ENCODE measurements around the gene RALBP1. TPM values are rescaled to one million over a fixed set of nuclear protein-coding genes. Genes with fewer than 3 reads are reported as not detected.

The RALBP1 gene
- polyA plus RNA-seq, 1 experiment = 45.2 TPM

- no peak for DNase-seq (ENCODE audit: low read depth)
- CTCF ChIA-PET = interaction anchor here (0.6 to 7.4 kb wide), 4 partner anchors 10 to 38 kb away, joined by 3 to 46 read pairs (median 4); no protein-coding TSS in a partner anchor
- Histone ChIP-seq H3K27me3 (ENCODE audit: control insufficient read depth, insufficient read depth, low read length) (no peaks in the 10 kb centered on the region), H3K36me3 (ENCODE audit: control insufficient read depth, insufficient read depth, low read length) (peaks cover 12% of the 10 kb centered on the region), H3K4me3 (ENCODE audit: low read depth, low read length) (no peak overlapping the region)
- POLR2A ChIA-PET = no interaction called here
- TF ChIP-seq, protein P1, sequence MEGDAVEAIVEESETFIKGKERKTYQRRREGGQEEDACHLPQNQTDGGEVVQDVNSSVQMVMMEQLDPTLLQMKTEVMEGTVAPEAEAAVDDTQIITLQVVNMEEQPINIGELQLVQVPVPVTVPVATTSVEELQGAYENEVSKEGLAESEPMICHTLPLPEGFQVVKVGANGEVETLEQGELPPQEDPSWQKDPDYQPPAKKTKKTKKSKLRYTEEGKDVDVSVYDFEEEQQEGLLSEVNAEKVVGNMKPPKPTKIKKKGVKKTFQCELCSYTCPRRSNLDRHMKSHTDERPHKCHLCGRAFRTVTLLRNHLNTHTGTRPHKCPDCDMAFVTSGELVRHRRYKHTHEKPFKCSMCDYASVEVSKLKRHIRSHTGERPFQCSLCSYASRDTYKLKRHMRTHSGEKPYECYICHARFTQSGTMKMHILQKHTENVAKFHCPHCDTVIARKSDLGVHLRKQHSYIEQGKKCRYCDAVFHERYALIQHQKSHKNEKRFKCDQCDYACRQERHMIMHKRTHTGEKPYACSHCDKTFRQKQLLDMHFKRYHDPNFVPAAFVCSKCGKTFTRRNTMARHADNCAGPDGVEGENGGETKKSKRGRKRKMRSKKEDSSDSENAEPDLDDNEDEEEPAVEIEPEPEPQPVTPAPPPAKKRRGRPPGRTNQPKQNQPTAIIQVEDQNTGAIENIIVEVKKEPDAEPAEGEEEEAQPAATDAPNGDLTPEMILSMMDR (IDR thresholded peaks at IDR 0.05; ENCODE audit: insufficient read depth, low read depth, low read length) = no peak
Observed at GRCh38 chr18:9565407-9565806, 90.1 kb downstream of the RALBP1 start.

DNA sequence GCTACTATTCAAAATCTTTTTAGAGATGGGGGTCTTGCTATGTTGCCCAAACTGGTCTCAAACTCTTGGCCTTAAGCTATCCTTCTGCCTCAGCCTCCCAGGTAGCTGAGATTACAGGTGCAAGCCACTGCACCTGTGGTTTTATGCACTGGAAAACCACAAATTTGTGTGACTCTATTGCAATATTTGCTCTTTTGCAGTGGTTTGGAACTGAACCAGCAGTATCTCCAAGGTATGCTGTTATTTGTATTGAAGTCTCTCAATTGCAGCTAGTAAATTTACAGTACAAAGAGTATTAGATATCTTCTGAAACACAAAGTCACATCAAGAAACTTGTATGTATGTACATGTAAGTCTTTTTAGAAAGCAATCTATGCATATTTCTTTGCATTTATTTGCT, 92.9 kb downstream of the RALBP1 start:
- Histone ChIP-seq H3K27me3 (ENCODE audit: control insufficient read depth, insufficient read depth, low read length) (no peaks in the 10 kb centered on the region), H3K36me3 (ENCODE audit: control insufficient read depth, insufficient read depth, low read length) (peaks cover 9% of the 10 kb centered on the region), H3K4me3 (ENCODE audit: low read depth, low read length) (no peak overlapping the region)
- ChIA-PET POLR2A (no interaction called here), CTCF (interaction anchor here (0.7 to 1.4 kb wide), 3 partner anchors 44 to 133 kb away, joined by 3 to 5 read pairs (median 3); no protein-coding TSS in a partner anchor)
- TF ChIP-seq, protein P1 (IDR thresholded peaks at IDR 0.05; ENCODE audit: insufficient read depth, low read depth, low read length) = no peak
- no peak for DNase-seq (ENCODE audit: low read depth)

DNA sequence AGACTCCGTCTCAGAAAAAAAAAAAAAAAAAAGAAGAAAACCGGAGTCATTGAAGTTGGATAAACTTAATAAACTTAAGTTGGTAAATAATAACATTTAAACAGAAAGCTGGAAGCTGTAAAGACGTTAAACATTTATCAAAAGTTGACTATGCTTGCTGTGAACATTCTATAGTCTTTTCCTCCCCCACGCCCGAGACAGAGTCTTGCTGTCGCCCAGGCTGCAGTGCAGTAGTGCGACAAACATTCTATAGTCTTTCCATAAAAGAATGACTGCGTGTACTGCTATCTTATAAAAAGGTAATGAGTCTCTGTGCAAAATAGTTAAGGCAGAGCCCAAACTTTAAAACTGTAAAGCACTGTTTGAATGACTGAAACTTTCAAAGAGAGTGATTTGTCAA, 93.9 kb downstream of the RALBP1 start:
- no peaks in the 10 kb centered on the region for H3K27me3 ChIP-seq (ENCODE audit: control insufficient read depth, insufficient read depth, low read length)
- H3K4me3 ChIP-seq (ENCODE audit: low read depth, low read length) = no peak overlapping the region
- DNase-seq (ENCODE audit: low read depth) = no peak
- peaks cover 9% of the 10 kb centered on the region for H3K36me3 ChIP-seq (ENCODE audit: control insufficient read depth, insufficient read depth, low read length)
- POLR2A ChIA-PET = no interaction called here
- CTCF ChIA-PET = no interaction called here
- TF ChIP-seq, protein P1 (IDR thresholded peaks at IDR 0.05; ENCODE audit: insufficient read depth, low read depth, low read length) = no peak

GRCh38 chr18:9570255-9570654, 94.9 kb downstream of the RALBP1 start:
- DNase-seq (ENCODE audit: low read depth) = no peak
- H3K36me3 ChIP-seq (ENCODE audit: control insufficient read depth, insufficient read depth, low read length) = peaks cover 11% of the 10 kb centered on the region
- TF ChIP-seq, protein P1 (IDR thresholded peaks at IDR 0.05; ENCODE audit: insufficient read depth, low read depth, low read length) = no peak
- CTCF ChIA-PET = no interaction called here
- H3K4me3 ChIP-seq (ENCODE audit: low read depth, low read length) = no peak overlapping the region
- POLR2A ChIA-PET = no interaction called here
- H3K27me3 ChIP-seq (ENCODE audit: control insufficient read depth, insufficient read depth, low read length) = no peaks in the 10 kb centered on the region

DNA sequence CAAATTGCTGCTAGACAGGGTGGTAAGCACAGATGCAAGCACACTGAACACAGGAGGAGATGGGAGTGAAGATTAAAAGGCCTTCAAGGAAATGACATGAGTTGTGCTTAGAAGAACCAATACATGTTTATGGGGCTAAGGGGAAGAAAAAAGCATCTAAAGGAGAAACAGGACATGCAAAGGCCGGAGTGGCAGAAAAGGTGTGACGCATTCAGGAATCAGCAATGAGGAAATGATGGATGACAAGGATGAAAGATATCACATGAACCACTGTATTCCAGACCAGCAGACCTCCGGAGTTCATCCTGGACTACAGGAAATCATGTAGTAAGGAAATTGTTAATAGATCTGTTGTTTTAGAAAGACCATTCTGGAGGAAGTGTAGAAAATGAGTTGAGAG, 96.2 kb downstream of the RALBP1 start:
- POLR2A ChIA-PET = no interaction called here
- Histone ChIP-seq H3K27me3 (ENCODE audit: control insufficient read depth, insufficient read depth, low read length) (no peaks in the 10 kb centered on the region), H3K36me3 (ENCODE audit: control insufficient read depth, insufficient read depth, low read length) (peaks cover 11% of the 10 kb centered on the region), H3K4me3 (ENCODE audit: low read depth, low read length) (no peak overlapping the region)
- CTCF ChIA-PET = no interaction called here
- no peak for DNase-seq (ENCODE audit: low read depth)
- TF ChIP-seq, protein P1 (IDR thresholded peaks at IDR 0.05; ENCODE audit: insufficient read depth, low read depth, low read length) = no peak
